Mesenchymal stem cell (in vitro differentiated cells and primary cell): ENCODE data around the gene TAF1C.
"Not testable (repeated sequence)": the region's sequence is repeated elsewhere in the genome, so short reads cannot be mapped to it uniquely, and the experiment has no call there.

Source experiments
- DNase-seq: peaks from one replicate; pipeline ENCODE4 v3.0.0-alpha.2; 2013
- H2AFZ ChIP-seq: one replicate; pipeline ENCODE4 v1.6.1; 2013; ENCODE audit warnings: low read depth, mild to moderate bottlenecking, control low read depth, inconsistent platforms, low read length, moderate library complexity
- H2AK5ac ChIP-seq: 2 replicates; pipeline ENCODE4 v1.6.1; 2013; ENCODE audit warnings: low read length, moderate library complexity, mild to moderate bottlenecking, inconsistent platforms; ENCODE audit not compliant: severe bottlenecking
- H2BK120ac ChIP-seq: one replicate; pipeline ENCODE4 v1.6.1; 2013; ENCODE audit warnings: low read depth, mild to moderate bottlenecking, inconsistent platforms, low read length, moderate library complexity
- H2BK12ac ChIP-seq, 2 experiments: one replicate each; pipeline ENCODE4 v1.6.1; 2013; ENCODE audit warnings: inconsistent platforms in 2 of 2, low read length in 2 of 2, mild to moderate bottlenecking in 2 of 2, moderate library complexity in 2 of 2, control low read depth in 1 of 2
- H2BK15ac ChIP-seq: one replicate; pipeline ENCODE4 v1.6.1; 2013; ENCODE audit warnings: mild to moderate bottlenecking, low read depth, inconsistent platforms; ENCODE audit not compliant: poor library complexity, severe bottlenecking
- H2BK5ac ChIP-seq: 2 replicates; pipeline ENCODE4 v1.6.1; 2013; ENCODE audit warnings: low read depth, mild to moderate bottlenecking, low read length, control low read depth, inconsistent platforms; ENCODE audit not compliant: poor library complexity, severe bottlenecking
- H3K14ac ChIP-seq, 2 experiments: one replicate each; pipeline ENCODE4 v1.6.1; 2013; ENCODE audit warnings: inconsistent platforms in 2 of 2, low read length in 2 of 2, control low read depth in 1 of 2, mild to moderate bottlenecking in 1 of 2, moderate library complexity in 1 of 2
- H3K18ac ChIP-seq, 2 experiments: one replicate each; pipeline ENCODE4 v1.6.1; 2013; ENCODE audit warnings: inconsistent platforms in 2 of 2, low read length in 2 of 2, control low read depth in 1 of 2, low read depth in 1 of 2, mild to moderate bottlenecking in 1 of 2
- H3K23ac ChIP-seq, 2 experiments: one replicate each; pipeline ENCODE4 v1.6.1; 2013; ENCODE audit warnings: inconsistent platforms in 2 of 2, low read length in 2 of 2, mild to moderate bottlenecking in 2 of 2, moderate library complexity in 2 of 2, control low read depth in 1 of 2
- H3K27ac ChIP-seq: 2 replicates; pipeline ENCODE4 v1.5.1; 2013; ENCODE audit warnings: mild to moderate bottlenecking, moderate library complexity, low read length, control low read depth, inconsistent platforms; ENCODE audit not compliant: poor library complexity, severe bottlenecking
- H3K27me3 ChIP-seq, 2 experiments: 2 replicates each; pipeline versions ENCODE4 v1.6.1 to v1.7.0; 2013; ENCODE audit warnings: low read length in 2 of 2, mild to moderate bottlenecking in 2 of 2, moderate library complexity in 2 of 2, control low read depth in 1 of 2, inconsistent platforms in 1 of 2; ENCODE audit not compliant: control insufficient read depth in 1 of 2, insufficient read depth in 1 of 2
- H3K36me3 ChIP-seq, 2 experiments: 2 replicates each; pipeline versions ENCODE4 v1.6.1 to v1.7.0; 2013; ENCODE audit warnings: low read length in 2 of 2, control low read depth in 1 of 2, inconsistent platforms in 1 of 2, low read depth in 1 of 2, mild to moderate bottlenecking in 1 of 2; ENCODE audit not compliant: insufficient read depth in 2 of 2, control insufficient read depth in 1 of 2
- H3K4ac ChIP-seq, 2 experiments: one replicate each; pipeline ENCODE4 v1.6.1; 2013; ENCODE audit warnings: inconsistent platforms in 2 of 2, low read length in 2 of 2, mild to moderate bottlenecking in 2 of 2, moderate library complexity in 2 of 2, control low read depth in 1 of 2, low read depth in 1 of 2
- H3K4me1 ChIP-seq: 2 replicates; pipeline ENCODE4 v1.6.1; 2013; ENCODE audit warnings: low read depth, low read length, control low read depth; ENCODE audit not compliant: control insufficient read depth, insufficient read depth
- H3K4me2 ChIP-seq: 2 replicates; pipeline ENCODE4 v1.6.1; 2013; ENCODE audit warnings: low read length, mild to moderate bottlenecking, inconsistent platforms; ENCODE audit not compliant: poor library complexity, severe bottlenecking
- H3K4me3 ChIP-seq, 2 experiments: 2 replicates each; pipeline versions ENCODE4 v1.5.1 to v1.7.0; 2013; ENCODE audit warnings: low read length in 2 of 2, mild to moderate bottlenecking in 2 of 2, control low read depth in 1 of 2, low read depth in 1 of 2; ENCODE audit not compliant: insufficient read depth in 1 of 2
- H3K79me1 ChIP-seq: replicated peaks from 2 replicates; pipeline ENCODE4 v1.6.1; 2013; ENCODE audit warnings: mild to moderate bottlenecking, control low read depth, low read length, inconsistent platforms; ENCODE audit not compliant: poor library complexity, severe bottlenecking
- H3K9ac ChIP-seq: 2 replicates; pipeline ENCODE4 v1.7.0; 2013; ENCODE audit warnings: mild to moderate bottlenecking, low read length, moderate library complexity
- H3K9me3 ChIP-seq: 2 replicates; pipeline ENCODE4 v1.7.0; 2013; ENCODE audit warnings: mild to moderate bottlenecking, low read length; ENCODE audit not compliant: control insufficient read depth
- H4K8ac ChIP-seq: one replicate; pipeline ENCODE4 v1.6.1; 2013; ENCODE audit warnings: inconsistent platforms, mild to moderate bottlenecking, low read length, moderate library complexity
- H4K91ac ChIP-seq: one replicate; pipeline ENCODE4 v1.6.1; 2013; ENCODE audit warnings: mild to moderate bottlenecking, low read length, inconsistent platforms
- WGBS: methylation state at CpG from one replicate; pipeline ENCODE4 v1.1.7; 2013; ENCODE audit warnings: mixed read lengths; 5-methylcytosine and 5-hydroxymethylcytosine counted together

Gene TAF1C

GRCh38 chr16:84218176-84218823 is 31.4 kb upstream of the TAF1C start:
- no peak overlapping the region for H2BK5ac ChIP-seq
- H3K4ac ChIP-seq: no peak overlapping the region
- no peak overlapping the region for H4K8ac ChIP-seq
- H2BK15ac ChIP-seq: no peak overlapping the region
- no peak overlapping the region for H4K91ac ChIP-seq
- H3K14ac ChIP-seq: no peak overlapping the region
- H2AFZ ChIP-seq: no peak overlapping the region
- H2BK12ac ChIP-seq: no peak overlapping the region
- no peak overlapping the region for H3K18ac ChIP-seq
- no peaks in the 10 kb centered on the region for H3K79me1 ChIP-seq
- H3K36me3 ChIP-seq: no peaks in the 10 kb centered on the region
- H3K27me3 ChIP-seq: peaks cover 19 to 42% of the 10 kb centered on the region in 2 experiments
- H3K27ac ChIP-seq: no peak overlapping the region
- no peak overlapping the region for H3K23ac ChIP-seq
- H3K4me2 ChIP-seq: no peak overlapping the region
- H2BK120ac ChIP-seq: no peak overlapping the region
- no peak overlapping the region for H2AK5ac ChIP-seq
- no peak for DNase-seq
- no peak overlapping the region for H3K9ac ChIP-seq
- H3K4me3 ChIP-seq: no peak overlapping the region
- no peaks in the 10 kb centered on the region for H3K9me3 ChIP-seq
- peaks cover 3% of the 10 kb centered on the region for H3K4me1 ChIP-seq
- 89% methylated on average over 16 of the region's 17 CpGs for WGBS

GRCh38 chr16:84216144-84216543 is 29.3 kb upstream of the TAF1C start:
- H3K79me1 ChIP-seq, H3K9me3 ChIP-seq, H4K91ac ChIP-seq, H2BK5ac ChIP-seq, H2BK12ac ChIP-seq, DNase-seq, H4K8ac ChIP-seq, H2AK5ac ChIP-seq, H2BK15ac ChIP-seq, H2AFZ ChIP-seq, H3K36me3 ChIP-seq, H3K4me1 ChIP-seq, H3K9ac ChIP-seq, H2BK120ac ChIP-seq, H3K27ac ChIP-seq, H3K4me3 ChIP-seq, H3K18ac ChIP-seq, H3K4ac ChIP-seq, H3K14ac ChIP-seq, H3K23ac ChIP-seq, H3K4me2 ChIP-seq: not testable (repeated sequence)
- H3K27me3 ChIP-seq: peaks cover 19 to 45% of the 10 kb centered on the region in 2 experiments
- 90% methylated on average over 2 of the region's 3 CpGs for WGBS

- H3K36me3 ChIP-seq: no peaks in the 10 kb centered on the region
- H2BK15ac ChIP-seq: no peak overlapping the region
- no peak overlapping the region for H2AK5ac ChIP-seq
- H3K9ac ChIP-seq: no peak overlapping the region
- no peak overlapping the region for H3K4me3 ChIP-seq
- peaks cover 3% of the 10 kb centered on the region for H3K4me1 ChIP-seq
- H4K8ac ChIP-seq: no peak overlapping the region
- 92% methylated on average over 5 of the region's 5 CpGs for WGBS
- H3K23ac ChIP-seq: no peak overlapping the region
- no peak overlapping the region for H3K27ac ChIP-seq
- H2AFZ ChIP-seq: no peak overlapping the region
- H2BK120ac ChIP-seq: no peak overlapping the region
- no peak overlapping the region for H3K4ac ChIP-seq
- no peak overlapping the region for H4K91ac ChIP-seq
- no peaks in the 10 kb centered on the region for H3K9me3 ChIP-seq
- no peak overlapping the region for H3K4me2 ChIP-seq
- no peak for DNase-seq
- H2BK5ac ChIP-seq: no peak overlapping the region
- peaks cover 19 to 45% of the 10 kb centered on the region in 2 experiments for H3K27me3 ChIP-seq
- no peaks in the 10 kb centered on the region for H3K79me1 ChIP-seq
- no peak overlapping the region for H3K18ac ChIP-seq
- H3K14ac ChIP-seq: no peak overlapping the region
- H2BK12ac ChIP-seq: no peak overlapping the region
These were observed 28.7 kb upstream of the TAF1C start for GRCh38 chr16:84215531-84215930.

GRCh38 chr16:84214451-84215066 is 27.7 kb upstream of the TAF1C start:
- Histone ChIP-seq H4K8ac (no peak overlapping the region), H3K4ac (no peak overlapping the region), H2BK5ac (no peak overlapping the region), H3K18ac (no peak overlapping the region), H3K9ac (no peak overlapping the region), H3K36me3 (no peaks in the 10 kb centered on the region), H2BK12ac (no peak overlapping the region), H4K91ac (no peak overlapping the region), H3K14ac (no peak overlapping the region), H2AK5ac (no peak overlapping the region), H3K27ac (no peak overlapping the region), H2BK120ac (no peak overlapping the region), H3K4me2 (no peak overlapping the region), H3K4me3 (no peak overlapping the region), H2BK15ac (no peak overlapping the region), H3K23ac (no peak overlapping the region), H3K4me1 (peaks cover 3% of the 10 kb centered on the region), H3K27me3 (peaks cover 19 to 42% of the 10 kb centered on the region in 2 experiments), H2AFZ (no peak overlapping the region), H3K9me3 (no peaks in the 10 kb centered on the region), H3K79me1 (no peaks in the 10 kb centered on the region)
- no peak for DNase-seq
- 87% methylated on average over 15 of the region's 15 CpGs for WGBS
